ENCODE data around the gene PSMA4.

- no peak for TF ChIP-seq POLR2A (IDR thresholded peaks at IDR 0.05)
- no peak for TF ChIP-seq CTCF (IDR thresholded peaks at IDR 0.05)
These were observed 4.1 kb upstream of the PSMA4 start for GRCh38 chr15:78536134-78536533.
